GM18907 (cell line): ENCODE data around the gene SIGLEC5.
"Not testable (repeated sequence)": the region's sequence is repeated elsewhere in the genome, so short reads cannot be mapped to it uniquely, and the experiment has no call there.

Experiments used
- ATAC-seq: cut with Tn5 transposase; IDR thresholded peaks from one replicate; pipeline ENCODE4 v1.9.1; 2021; ENCODE audit warnings: mild to moderate bottlenecking, moderate library complexity; ENCODE audit not compliant: unreplicated experiment

The SIGLEC5 gene, protein sequence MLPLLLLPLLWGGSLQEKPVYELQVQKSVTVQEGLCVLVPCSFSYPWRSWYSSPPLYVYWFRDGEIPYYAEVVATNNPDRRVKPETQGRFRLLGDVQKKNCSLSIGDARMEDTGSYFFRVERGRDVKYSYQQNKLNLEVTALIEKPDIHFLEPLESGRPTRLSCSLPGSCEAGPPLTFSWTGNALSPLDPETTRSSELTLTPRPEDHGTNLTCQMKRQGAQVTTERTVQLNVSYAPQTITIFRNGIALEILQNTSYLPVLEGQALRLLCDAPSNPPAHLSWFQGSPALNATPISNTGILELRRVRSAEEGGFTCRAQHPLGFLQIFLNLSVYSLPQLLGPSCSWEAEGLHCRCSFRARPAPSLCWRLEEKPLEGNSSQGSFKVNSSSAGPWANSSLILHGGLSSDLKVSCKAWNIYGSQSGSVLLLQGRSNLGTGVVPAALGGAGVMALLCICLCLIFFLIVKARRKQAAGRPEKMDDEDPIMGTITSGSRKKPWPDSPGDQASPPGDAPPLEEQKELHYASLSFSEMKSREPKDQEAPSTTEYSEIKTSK

DNA sequence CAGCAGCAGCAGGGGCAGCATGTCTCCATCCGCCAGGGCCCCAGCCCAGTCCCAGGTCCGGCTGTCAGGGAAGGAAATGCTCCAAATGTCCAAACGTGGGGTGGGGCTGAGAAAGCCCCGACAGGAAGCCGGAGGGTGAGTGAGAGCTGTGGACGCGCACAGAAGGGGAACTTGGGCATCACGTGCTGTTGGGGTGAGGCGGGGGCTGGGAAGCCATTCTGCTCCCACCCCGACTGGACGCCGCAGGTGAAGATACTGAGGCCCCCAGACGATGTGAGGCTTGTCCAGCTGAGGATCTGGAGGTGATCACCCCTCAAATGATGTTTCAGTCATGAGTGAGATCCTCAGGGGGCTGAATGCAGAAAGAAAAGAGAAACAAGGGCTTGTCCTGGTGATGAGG is at the start of gene SIGLEC5:
Gene SIGLEC5 (minus strand): TSS at position 87 of the 400 bp plus-strand sequence. CDS start 66 bp downstream, at position 21.
- ATAC-seq = peak; percentile 66

DNA sequence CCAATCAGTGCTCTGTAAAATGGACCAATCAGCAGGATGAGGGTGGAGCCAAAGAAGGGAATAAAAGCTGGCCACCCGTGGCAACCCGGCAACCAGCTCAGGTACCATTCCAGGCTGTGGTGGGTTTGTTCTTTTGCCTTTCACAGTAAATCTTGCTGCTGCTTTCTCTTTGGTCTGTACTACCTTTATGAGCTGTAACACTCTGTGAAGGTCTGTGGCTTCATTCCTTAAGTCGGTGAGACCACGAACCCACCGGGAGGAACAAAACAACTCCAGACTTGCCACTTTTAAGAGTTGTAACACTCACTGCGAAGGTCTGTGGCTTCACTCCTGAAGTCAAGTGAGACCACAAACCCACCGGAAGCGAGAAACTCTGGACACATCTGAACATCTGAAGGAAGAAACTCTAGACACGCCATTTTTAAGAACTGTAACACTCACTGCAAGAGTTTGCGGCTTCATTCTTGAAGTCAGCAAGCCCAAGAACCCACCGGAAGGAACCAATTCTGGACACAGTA is 46.4 kb upstream of the SIGLEC5 start:
- ATAC-seq = no peak

DNA sequence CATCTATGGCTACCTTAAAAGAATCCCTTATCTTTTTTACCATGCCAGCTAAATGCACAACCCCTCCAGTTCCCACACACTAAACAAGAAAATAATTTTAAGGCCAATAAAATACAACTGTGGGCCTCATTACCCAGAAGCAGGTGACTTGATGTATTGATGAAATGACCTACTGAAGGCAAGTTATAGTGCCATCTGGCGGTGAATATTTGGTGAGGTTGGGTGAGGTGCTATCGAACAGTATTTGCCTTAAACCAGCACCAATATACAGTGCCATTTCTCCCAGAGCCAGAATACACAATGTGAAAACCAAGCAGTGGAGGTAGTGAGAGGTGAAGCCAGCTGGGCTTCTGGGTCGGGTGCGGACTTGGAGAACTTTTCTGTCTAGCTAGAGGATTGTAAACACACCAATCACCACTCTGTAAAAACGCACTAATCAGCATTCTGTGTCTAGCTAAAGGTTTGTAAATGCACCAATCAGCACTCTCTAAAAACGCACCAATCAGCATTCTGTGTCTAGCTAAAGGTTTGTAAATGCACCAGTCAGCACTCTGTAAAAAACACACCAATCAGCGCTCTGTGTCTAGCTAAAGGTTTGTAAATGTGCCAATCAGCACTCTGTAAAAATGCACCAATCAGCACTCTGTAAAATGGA is 45.8 kb upstream of the SIGLEC5 start:
- ATAC-seq = not testable (repeated sequence)

DNA sequence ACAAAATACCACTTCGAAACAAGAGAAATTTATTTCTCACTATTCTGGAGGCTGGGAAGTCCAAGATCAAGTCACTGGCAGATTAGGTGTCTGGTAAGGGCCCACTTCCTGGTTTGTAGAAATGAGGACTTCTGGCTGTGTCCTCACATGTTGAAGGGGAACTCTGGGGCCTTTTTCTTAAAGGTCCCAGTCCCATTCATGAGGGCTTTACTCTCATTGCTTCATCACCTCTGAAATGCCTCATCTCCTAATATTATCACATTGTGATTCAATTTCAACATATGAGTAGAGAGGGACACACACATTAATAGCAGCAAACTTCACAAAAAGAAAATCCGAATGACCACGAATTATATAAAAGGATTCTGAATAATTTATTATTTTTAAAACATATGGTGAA is 38.0 kb upstream of the SIGLEC5 start:
- ATAC-seq = no peak

DNA sequence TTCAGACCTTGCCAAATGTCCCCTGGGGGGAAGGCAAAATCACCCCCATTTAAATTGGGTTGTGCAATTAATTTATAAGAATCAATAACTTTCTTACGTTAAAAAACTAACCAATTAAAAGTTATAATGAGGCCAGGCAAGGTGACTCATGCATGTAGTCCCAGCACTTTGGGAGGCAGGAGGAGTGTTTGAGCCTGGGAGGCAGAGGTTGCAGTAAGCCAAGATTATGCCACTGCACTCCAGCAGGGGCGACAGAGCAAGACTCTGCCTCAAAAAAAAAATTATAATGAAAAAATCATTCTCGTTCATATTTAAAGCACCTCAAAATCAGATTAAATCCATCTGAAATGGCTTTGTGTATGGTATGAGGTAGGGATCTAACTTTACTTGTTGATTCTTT is 34.8 kb upstream of the SIGLEC5 start:
- no peak for ATAC-seq

DNA sequence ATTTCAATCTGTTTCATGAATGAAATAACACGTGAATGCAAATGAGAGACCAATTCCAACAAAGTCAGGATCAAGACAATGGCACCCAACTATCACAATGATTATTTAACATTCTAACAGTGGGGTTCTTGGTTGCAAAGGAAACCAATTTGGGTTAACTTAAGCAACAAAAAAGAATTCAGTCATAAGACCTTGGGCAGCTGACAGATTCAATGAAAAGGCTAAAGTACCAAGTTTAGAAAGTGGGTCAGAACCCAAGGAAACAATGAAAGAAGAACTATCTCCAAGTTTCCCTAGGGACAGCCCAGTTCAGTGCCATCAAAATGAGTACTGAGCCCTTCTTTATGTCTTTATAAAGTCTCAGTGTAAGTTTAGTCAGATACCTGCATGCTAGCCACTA is 33.9 kb upstream of the SIGLEC5 start:
- ATAC-seq = no peak

DNA sequence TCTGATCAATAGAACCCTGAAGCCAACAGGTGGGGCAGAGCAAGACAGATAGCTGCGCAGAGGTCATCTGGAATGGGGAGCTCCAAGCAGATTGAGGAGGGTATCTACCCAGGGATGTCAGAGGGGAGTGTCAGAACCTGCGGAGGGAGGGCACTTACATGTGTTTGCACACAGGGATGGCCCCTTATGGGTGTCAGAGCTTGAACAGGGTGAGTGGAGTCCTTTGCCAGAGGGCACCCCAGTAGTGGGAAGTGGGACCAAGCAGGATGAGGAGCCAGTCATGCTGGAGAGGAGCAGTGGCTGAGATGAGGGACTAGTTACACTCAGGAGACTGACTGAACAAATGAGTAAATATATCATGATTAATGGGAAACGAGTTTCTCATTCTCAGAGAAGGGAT is 33.4 kb upstream of the SIGLEC5 start:
- no peak for ATAC-seq

DNA sequence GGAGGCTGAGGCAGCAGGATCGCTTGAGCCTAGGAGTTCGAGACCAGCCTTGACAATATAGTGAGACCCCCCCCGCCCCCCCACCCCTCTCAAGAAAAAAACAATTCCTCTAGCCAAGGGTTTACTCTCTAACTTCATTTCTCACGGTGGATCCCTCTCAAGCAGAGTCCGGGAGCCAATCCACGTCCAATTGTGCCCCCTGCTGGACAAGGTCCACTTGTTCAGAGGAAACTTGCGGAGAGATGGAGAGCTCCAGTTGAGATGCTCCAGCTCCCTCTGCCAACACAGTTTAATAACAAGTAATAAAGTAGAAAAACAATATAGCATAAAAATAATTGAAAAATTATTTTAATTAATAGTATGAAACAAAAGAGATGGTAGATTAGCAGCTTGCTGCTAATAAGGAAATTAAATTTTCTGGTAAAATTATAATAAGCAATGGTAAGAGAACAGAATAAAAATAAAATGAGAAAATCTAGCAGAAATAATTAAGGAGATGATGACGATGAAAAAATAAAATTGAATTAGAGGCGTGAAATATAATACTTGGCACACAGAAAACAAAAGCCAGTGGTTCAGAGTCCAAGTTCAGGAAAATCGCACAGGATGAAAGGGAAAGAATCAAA is 30.9 kb upstream of the SIGLEC5 start:
- no peak for ATAC-seq

DNA sequence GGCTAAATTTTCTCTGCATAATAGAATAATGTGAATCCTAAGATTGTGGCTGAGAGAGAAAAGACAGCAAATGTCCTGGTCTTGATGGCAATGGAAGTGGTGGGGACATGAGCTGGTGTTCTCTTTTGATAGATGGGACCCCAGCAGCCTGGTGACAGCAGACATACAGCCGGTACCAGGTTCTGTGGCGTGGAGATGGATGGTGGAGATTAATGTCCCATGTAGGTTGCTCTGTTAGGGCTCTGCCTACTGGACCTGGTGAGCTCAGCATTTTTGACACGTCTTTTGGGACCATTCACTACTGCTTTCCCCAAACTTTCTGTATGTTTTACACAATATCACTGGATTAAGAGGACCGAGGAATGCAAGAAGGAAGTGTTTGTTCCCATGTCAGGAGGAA is 24.6 kb upstream of the SIGLEC5 start:
- no peak for ATAC-seq

DNA sequence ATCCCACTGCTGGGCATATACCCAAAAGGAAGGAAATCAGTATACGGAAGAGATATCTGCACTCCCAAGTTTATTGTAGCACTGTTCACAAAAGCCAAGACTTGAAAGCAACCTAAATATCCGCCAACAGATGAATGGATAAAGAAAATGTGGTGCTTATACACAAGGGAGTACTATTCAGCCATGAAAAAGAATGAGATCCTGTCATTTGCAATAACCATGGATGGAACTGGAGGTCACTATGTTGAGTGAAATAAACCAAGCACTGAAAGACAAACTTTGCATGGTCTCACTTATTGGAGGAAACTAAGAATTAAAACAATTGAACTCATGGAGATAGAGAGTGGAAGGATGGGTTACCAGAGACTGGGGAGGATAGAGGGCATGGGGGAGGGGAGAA is 23.0 kb upstream of the SIGLEC5 start:
- no peak for ATAC-seq

DNA sequence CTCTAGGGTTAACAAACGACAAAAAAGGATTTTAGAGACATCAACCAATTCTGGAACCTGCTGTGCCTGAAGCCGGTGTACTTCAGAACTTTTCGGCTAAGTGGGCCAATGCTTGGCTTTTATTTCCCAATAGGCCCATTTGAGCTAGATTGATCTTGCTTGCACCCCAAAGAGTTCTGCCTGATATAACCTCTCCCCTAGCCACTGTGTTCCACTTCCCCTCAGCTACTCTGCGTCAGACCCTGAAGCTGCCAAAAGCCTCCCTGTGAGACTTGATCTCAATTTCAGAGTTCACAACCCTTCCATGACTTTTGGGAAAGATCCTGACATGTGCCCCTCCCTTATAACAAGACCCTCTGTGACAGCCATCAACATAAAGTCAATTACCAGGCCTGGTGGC is 22.1 kb upstream of the SIGLEC5 start:
- no peak for ATAC-seq

DNA sequence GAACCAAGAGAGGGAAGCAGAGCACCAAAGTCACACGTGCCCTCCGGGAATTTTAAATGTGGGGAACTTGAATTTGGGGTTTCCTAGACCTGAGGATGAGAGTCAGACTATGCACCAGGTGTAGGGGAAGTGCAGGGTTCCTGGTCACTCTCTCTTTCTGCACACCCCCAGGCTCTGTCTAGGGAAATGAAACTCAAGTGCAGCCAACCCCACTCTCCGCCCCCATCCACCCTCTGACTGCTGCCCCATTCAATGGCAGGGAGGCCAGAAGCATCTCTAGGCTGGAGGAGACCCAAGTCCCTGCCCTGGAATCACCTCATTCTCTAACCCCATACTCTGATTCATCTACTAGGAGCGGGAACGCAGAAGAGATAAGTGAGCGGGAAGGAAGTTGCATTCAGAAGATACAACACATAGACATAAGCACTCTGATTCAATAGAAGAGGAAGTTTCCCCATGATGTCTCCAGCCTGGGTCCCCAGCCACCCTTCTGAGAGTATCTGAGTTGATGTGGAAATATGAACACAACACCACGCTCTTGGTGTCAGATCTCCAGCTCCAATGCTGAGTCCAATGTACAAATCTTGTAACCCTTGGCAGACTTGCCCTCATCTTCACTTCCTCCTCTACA is 21.1 kb upstream of the SIGLEC5 start:
- peak; percentile 57 for ATAC-seq

DNA sequence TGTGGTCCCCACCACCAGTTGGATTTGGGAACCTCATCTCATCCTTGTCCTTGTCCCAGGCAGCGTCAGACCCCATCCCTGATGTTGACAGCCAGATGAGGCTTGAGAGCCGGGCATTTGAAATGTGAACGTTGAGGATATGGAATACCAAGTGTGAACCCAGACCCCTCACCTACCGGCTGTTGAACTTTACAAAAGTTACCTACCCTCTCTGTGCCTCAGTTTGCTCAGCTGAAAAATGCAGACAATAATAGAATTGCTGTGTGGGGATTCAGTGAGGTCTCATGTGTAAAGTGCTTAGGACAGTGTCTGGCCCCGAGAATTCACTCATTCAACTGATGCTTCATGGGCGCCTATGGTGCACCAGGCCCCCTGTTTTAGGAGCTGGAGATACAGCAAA is 17.1 kb upstream of the SIGLEC5 start:
- no peak for ATAC-seq

DNA sequence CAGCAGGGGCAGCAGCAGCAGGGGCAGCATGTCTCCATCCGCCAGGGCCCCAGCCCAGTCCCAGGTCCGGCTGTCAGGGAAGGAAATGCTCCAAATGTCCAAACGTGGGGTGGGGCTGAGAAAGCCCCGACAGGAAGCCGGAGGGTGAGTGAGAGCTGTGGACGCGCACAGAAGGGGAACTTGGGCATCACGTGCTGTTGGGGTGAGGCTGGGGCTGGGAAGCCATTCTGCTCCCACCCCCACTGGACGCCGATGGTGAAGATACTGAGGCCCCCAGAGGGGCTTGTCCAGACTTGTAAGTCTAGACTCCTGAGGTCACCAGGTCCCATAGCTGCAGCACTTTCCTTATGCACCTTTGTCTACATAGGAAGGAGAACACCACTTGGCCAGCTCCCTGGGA is 16.5 kb upstream of the SIGLEC5 start, which contains the start of gene SIGLEC14:
Gene SIGLEC14 (minus strand): TSS at position 96 of the 400 bp plus-strand sequence. CDS start 66 bp downstream, at position 30.
- peak; percentile 62 for ATAC-seq

DNA sequence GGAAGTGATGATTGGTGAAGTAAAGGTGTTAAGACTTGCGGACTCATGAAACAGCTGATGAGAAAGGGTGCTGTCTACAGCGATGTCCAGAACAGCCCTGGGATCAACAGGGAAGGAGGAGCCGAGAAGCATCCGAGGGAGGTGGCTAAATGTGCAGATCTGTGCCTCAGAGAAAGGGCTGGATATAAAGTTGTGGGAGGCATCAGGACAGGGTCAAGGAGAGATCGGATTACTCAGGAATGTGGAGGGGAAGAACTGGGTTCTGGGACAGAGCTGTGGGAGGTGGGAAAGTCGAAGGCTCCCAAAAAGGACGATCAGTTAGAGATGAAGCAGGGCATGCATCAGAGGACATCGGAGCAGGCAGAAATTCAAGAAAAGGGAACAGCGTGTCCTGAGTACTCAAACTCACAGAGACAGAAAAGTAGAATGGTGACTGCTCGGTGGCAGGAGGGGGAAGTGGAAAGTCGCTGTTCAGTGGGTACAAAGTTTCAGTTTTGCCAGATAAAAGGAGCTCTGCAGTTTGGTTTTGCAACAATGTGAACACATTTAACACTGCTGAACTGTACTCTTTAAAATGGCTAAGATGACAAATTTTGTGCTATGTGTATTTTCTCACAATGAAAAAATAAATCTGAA is 14.6 kb upstream of the SIGLEC5 start:
- ATAC-seq = no peak

DNA sequence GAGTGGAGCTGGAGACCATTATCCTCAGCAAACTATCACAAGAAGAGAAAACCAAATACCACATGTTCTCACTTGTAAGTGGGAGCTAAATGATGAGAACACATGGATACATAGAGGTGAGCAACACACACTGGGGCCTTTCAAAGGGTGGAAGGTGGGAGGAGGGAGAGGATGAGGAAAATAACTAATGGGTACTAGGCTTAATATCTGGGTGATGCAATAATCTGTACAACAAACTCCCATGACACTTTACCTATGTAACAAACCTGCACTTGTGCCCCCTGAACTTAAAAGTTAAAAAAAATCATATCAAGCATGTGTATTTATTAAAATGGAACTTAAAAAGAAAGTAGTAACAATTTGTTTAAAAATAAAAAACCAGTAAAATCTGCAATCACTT is 11.4 kb upstream of the SIGLEC5 start:
- ATAC-seq = no peak

DNA sequence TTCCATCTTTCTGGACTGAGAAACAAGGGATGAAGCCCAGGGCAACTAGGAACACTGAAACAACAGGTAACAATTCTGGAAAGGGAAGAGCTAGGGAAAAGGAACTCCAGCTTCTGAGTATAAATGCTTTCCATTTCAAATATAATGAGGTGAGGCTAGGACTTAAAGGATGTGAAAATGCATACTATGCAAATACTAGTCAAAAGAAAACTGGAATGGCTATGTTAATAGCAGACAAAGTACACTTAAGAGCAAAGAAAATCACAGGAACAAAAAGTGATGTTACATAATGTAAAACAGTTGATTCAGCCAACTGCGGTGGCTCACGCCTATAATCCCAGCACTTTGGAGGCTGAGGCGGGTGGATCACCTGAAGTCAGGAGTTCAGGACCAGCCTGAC is 10.2 kb upstream of the SIGLEC5 start:
- ATAC-seq = no peak

DNA sequence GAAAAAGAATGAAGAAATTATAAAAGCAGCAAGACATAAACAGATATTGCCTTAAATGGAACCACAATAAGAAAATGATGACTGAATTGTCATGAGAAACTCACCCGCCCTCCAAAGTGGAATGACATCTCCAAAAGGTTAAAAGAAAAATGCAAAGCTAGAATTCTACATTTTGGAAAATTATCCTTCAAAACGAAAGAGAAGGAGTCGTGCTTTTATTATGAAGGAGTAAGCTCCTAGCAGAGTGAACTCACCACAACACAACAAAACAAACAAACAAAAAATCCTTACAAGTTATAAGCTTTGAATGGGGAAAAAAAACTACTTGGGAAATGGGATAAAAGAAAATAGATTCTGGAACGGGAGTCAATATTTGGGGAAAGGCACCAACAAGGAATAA is 9.7 kb upstream of the SIGLEC5 start:
- ATAC-seq = no peak

DNA sequence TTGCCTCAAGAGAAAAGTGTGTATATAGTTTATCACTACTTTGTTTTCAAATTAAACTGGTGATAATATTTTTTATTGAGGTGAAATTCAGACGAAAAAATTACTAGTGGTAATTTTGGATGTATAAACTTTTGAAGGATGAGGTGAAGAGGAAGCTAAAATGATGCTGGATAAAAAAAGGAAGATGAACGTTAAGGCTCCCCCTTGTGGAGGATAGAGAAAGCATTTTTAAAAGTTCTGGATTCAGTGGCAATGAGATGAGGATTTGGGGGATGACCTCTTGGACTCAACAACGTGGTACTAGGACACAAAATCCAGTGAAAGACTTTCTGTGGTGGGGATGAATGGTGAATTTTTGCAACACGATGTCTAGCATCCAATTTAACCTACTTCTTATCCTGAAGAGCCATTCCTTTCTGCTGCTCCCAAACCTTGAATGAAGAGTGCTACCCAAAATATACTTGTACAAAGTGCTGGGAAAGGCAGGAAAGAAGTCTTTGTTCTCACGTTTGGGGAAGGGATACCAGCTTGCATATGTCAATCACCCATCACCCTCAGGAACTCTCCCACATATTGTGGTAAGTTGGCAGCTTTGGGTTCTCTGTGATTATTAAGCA is 7.3 kb upstream of the SIGLEC5 start:
- ATAC-seq = no peak

DNA sequence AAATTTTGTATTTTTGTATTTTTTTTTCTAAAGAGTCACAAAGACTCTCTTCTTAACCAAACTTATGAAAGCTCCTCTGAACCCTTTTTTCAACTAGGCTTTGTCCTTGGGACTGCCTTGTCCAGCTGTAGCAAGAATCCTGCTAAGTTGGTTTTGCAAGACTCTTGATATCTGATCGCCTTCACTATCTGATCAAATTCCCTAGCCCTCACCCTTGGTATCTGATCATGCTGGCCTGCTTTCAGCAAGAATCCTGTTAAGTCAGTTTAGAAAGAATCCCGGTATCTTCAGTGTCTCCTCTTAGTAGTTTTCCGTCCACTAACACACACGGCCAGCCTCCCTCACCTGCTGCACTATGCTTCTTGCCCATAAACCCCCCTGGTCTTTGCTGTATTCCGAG is 1.9 kb upstream of the SIGLEC5 start:
- ATAC-seq = no peak
